Activated CD8-positive, alpha-beta memory T cell treated with anti-CD3 and anti-CD28 coated beads, Interleukin-2, amount 10 ng/mL, durations not matched to agents 7 days and 5 days (primary cell): ENCODE data around the gene NKX1-2. TPM values are rescaled to one million over a fixed set of nuclear protein-coding genes. Genes with fewer than 3 reads are reported as not detected.

ENCODE experiments used
- ATAC-seq: fragments of 150-1000 bp; cut with Tn5 transposase; one replicate; pipeline ENCODE4 v1.10.0; 2021; ENCODE audit warnings: moderate library complexity
- CTCF ChIA-PET: fragments of 350-600 bp; sonication (Branson Sonifier 250); formaldehyde crosslinking; loops from one replicate; lab custom pipeline; 2021; ENCODE audit warnings: antibody characterized with exemption; lab: Charles Lee
- DNase-seq: peaks from one replicate; pipeline ENCODE4 v3.0.0-alpha.2; 2020
- H3K27ac Mint-ChIP-seq: one replicate; pipeline ENCODE4 v1.8.0; 2021; ENCODE audit warnings: mild to moderate bottlenecking, mixed read lengths
- H3K27me3 Mint-ChIP-seq: one replicate; pipeline ENCODE4 v1.8.0; 2021; ENCODE audit warnings: mixed read lengths
- H3K36me3 Mint-ChIP-seq: one replicate; pipeline ENCODE4 v1.8.0; 2021; ENCODE audit warnings: mild to moderate bottlenecking, mixed read lengths
- H3K4me1 Mint-ChIP-seq: one replicate; pipeline ENCODE4 v1.8.0; 2021; ENCODE audit warnings: mixed read lengths
- H3K4me3 Mint-ChIP-seq: one replicate; pipeline ENCODE4 v1.8.0; 2021; ENCODE audit warnings: mild to moderate bottlenecking, moderate library complexity, mixed read lengths
- H3K9me3 Mint-ChIP-seq: one replicate; pipeline ENCODE4 v1.8.0; 2022; ENCODE audit warnings: low read depth, mixed read lengths
- total RNA-seq, 2 experiments: library from RNA; stranded (reverse); gene quantifications; one replicate each; pipeline ENCODE4 v1.2.3, GENCODE V29; 2021

The NKX1-2 gene
- total RNA-seq, 2 experiments from 2014 or later, result not detected

DNA sequence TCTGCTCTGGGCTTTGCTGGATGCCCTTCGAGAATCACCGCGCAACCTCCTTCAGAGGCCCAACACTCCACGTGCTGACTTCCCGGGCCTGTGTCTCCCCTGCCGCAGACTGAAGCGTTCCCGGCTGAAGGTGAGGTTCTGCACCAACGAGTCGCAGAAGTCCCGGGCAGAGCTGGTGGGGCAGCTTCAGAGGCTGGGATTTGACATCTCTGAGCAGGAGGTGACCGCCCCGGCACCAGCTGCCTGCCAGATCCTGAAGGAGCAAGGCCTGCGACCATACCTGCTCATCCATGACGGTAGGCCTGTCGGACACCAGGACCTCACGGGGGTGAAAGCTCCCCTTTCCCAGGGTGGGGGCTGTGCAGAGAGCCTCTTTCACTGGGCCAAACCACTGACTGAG lies 34.2 kb upstream of the NKX1-2 start:
- Mint-ChIP-seq H3K4me1 (no peaks in the 10 kb centered on the region), H3K36me3 (peaks cover 4% of the 10 kb centered on the region), H3K4me3 (no peak overlapping the region), H3K9me3 (peaks cover 2% of the 10 kb centered on the region), H3K27me3 (no peaks in the 10 kb centered on the region), H3K27ac (no peak overlapping the region)
- ATAC-seq, result no peak
- CTCF ChIA-PET, result no interaction called here
- DNase-seq, result no peak

DNA sequence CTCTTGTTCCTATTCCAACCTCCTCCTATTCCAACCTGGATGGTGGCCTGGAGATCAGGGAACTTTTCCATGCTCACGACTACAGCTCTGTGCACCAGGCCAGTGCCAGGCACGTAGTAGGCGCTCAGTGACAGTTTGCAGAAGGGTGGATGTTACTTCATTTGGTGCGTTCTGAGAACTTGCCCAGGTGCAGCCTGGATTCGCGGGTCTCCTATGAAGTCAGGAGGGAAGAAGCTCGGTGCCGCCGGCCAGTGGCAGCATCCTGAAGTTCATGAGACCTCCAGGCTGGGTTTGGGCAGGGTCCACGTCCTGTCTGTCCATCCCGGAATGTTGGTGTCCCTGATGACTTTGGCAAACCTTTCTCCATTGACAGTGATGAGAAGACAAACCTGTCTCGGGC lies 33.0 kb upstream of the NKX1-2 start:
- Mint-ChIP-seq H3K4me1 (no peaks in the 10 kb centered on the region), H3K27ac (no peak overlapping the region)

DNA sequence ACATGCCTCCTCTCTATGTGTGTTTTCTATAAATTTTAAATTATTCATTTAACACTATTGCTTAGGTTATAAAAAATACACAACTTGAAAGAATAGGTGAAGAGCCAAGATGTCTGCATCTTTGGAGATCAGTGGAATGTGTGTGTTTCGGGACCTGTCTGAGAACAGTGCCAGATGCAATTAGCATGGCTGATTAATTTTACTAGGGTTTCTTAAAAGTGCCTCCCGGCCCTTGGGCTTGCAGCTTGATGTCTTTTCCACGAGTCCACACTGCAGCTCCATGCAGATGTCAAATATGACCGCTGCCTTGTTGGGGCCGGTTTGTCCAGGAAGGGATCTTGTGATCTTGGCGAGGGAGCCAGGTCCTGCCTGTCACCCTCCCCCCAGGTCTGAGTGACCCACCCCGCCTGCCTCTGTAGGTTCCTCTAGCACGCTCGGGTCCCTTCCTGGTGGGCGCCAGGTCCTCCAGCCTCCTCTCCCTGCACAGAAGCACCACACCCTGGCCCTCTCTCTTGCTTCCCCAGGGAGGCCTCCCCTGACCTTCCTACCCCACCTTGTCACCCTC lies 32.5 kb upstream of the NKX1-2 start:
- Mint-ChIP-seq H3K4me1 (no peaks in the 10 kb centered on the region), H3K27ac (no peak overlapping the region), H3K9me3 (peaks cover 2% of the 10 kb centered on the region), H3K27me3 (no peaks in the 10 kb centered on the region), H3K4me3 (no peak overlapping the region), H3K36me3 (peaks cover 3% of the 10 kb centered on the region)
- no peak for ATAC-seq
- CTCF ChIA-PET, result no interaction called here
- no peak for DNase-seq

More for the DNA sequence above, 33.0 kb upstream of the NKX1-2 start:
- Mint-ChIP-seq H3K27me3 (no peaks in the 10 kb centered on the region), H3K4me3 (no peak overlapping the region), H3K36me3 (peaks cover 4% of the 10 kb centered on the region), H3K9me3 (peaks cover 2% of the 10 kb centered on the region)
- CTCF ChIA-PET, result no interaction called here
- no peak for DNase-seq
- ATAC-seq, result no peak

DNA sequence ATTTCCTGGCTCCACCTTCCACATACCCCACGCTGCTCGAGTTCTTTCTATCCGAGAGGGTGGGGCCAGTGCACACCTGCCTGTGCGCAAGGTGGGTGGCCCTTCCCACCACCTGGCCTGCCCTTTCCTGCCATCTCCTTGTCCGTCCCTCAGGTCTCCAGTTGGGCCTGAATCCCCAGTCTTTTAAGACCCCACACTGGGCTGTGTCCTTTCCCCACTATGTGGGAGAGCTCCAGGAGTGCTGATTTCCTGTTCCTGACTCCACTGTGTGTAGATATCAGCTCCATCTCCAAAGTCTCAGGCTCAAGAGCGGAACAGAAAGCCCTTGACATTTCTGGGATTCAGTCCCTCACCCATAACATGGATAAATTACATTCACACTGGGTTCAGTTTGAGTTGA lies 31.9 kb upstream of the NKX1-2 start:
- ATAC-seq (no peak), DNase-seq (no peak)
- H3K36me3 Mint-ChIP-seq, result no peaks in the 10 kb centered on the region
- CTCF ChIA-PET, result no interaction called here
- H3K9me3 Mint-ChIP-seq, result no peaks in the 10 kb centered on the region
- no peaks in the 10 kb centered on the region for H3K4me1 Mint-ChIP-seq
- H3K4me3 Mint-ChIP-seq, result no peak overlapping the region
- no peak overlapping the region for H3K27ac Mint-ChIP-seq
- H3K27me3 Mint-ChIP-seq, result no peaks in the 10 kb centered on the region

DNA sequence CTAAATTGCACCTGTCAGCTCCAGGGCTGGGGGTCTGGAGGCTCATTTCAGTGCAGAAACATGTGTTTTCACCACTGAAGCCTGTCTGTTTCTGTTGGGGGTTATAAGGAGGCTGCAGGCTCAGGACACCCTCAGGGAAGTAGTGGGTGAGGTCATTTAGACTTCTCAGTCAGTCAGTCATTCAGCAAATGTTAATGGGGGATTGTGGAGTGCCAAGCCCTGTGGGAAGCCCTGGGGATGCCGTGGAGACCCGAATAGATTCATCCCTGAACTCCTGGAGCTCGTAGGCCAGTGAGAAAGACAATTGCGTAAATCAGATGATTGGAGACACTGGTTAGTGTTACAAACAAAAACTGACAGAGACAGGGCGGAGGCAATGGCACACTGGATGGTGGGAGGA lies 31.0 kb upstream of the NKX1-2 start:
- Mint-ChIP-seq H3K4me3 (no peak overlapping the region), H3K4me1 (no peaks in the 10 kb centered on the region), H3K27ac (no peak overlapping the region), H3K27me3 (no peaks in the 10 kb centered on the region), H3K9me3 (no peaks in the 10 kb centered on the region), H3K36me3 (no peaks in the 10 kb centered on the region)
- no peak for DNase-seq
- CTCF ChIA-PET, result no interaction called here
- no peak for ATAC-seq

DNA sequence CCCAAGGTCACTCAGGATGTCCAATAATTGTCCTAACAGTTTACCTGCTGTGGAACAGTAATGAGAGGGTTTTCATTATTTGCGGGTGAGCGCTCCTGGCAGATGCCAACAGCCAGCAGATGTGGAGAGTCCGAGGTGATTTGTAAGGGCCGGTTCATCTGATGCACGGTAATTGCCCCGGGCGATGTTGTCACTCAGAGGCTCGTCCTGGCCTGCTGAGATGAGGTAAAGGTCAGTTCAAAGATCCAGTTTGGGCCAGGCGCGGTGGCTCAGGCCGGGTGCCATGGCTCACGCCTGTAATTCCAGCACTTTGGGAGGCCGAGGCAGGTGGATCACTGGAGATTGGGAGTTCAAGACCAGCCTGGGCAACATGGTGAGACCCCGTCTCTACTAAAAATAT lies 28.7 kb upstream of the NKX1-2 start:
- Mint-ChIP-seq H3K9me3 (no peaks in the 10 kb centered on the region), H3K27me3 (no peaks in the 10 kb centered on the region), H3K4me3 (no peak overlapping the region), H3K4me1 (peaks cover 1% of the 10 kb centered on the region), H3K27ac (no peak overlapping the region), H3K36me3 (no peaks in the 10 kb centered on the region)
- DNase-seq, result no peak
- ATAC-seq, result no peak
- CTCF ChIA-PET, result no interaction called here

DNA sequence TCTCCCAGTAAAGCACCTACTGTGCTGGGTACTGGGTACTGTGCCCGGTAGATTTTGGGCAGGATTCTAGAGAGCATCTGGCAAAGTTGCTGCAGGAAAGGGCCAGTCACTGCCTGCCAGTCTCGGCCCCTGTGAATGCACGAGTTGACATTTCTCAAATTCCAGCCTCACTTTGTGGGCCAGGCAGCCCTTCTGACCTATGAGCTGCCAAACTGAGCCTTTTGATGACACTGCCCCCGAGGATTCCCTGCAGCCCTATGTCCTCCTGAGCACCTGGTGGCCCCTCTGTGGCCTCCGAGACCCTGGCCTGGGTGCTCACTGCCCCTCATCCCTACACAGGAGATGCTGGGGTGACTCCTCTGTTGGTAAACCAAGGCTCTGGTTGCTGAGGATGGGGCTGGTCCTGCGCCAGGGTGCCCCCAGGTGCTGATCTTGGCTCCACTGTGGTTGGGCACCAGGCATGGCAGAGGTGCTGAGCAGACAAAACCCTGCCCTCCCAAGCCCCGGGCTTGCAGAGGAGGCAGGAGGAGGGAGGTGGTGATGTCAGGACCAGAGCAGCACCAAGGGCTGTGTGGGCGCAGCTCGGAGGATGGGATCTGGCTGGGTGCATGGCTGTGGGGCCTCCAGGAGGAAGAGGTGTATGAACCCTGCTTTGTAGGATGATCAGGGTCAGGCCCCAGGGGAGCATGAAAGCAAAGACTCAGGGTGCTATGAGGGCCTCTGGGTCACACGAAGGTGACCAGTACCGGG lies 28.0 kb upstream of the NKX1-2 start:
- Mint-ChIP-seq H3K4me3 (no peak overlapping the region), H3K9me3 (no peaks in the 10 kb centered on the region), H3K27ac (no peak overlapping the region), H3K36me3 (no peaks in the 10 kb centered on the region), H3K27me3 (no peaks in the 10 kb centered on the region), H3K4me1 (peaks cover 1% of the 10 kb centered on the region)
- CTCF ChIA-PET, result no interaction called here
- ATAC-seq (no peak), DNase-seq (no peak)

DNA sequence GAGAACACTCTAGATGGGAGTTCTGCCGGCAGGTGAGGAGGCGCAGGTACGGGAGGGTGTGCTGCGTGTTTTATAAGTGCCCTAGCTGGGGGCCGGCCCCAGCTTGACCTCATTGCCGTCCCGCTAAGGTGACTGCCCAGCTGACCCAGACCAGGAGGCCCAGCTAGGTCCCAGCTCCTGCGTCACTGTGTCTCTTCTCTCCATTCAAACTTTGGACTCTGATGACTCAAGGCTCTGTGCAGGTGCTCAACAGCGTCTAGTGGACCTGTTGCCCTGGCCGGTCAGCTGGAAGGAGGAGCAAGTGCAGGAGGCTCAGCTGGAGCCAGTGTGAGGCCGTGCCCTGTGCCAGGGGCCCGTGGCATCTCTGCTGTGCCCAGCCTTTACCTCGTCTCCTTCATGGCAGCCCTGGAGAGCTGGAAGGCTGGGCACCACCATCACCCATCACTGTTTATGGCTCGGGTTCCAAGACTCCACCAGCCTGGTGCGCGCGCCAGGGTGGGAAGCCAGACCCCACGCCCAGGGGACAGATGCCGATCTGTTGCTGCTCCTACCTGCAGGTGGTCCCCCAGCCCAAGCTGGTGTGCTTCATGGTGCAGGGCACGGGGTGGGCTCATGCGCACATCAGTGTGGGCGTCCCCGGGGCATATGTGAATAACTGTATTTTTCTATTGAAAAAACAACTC lies 26.3 kb upstream of the NKX1-2 start:
- no peak for ATAC-seq
- DNase-seq, result no peak
- no peaks in the 10 kb centered on the region for H3K36me3 Mint-ChIP-seq
- H3K4me3 Mint-ChIP-seq, result no peak overlapping the region
- no peaks in the 10 kb centered on the region for H3K9me3 Mint-ChIP-seq
- no peak overlapping the region for H3K27ac Mint-ChIP-seq
- peaks cover 1% of the 10 kb centered on the region for H3K4me1 Mint-ChIP-seq
- CTCF ChIA-PET, result no interaction called here
- H3K27me3 Mint-ChIP-seq, result no peaks in the 10 kb centered on the region

DNA sequence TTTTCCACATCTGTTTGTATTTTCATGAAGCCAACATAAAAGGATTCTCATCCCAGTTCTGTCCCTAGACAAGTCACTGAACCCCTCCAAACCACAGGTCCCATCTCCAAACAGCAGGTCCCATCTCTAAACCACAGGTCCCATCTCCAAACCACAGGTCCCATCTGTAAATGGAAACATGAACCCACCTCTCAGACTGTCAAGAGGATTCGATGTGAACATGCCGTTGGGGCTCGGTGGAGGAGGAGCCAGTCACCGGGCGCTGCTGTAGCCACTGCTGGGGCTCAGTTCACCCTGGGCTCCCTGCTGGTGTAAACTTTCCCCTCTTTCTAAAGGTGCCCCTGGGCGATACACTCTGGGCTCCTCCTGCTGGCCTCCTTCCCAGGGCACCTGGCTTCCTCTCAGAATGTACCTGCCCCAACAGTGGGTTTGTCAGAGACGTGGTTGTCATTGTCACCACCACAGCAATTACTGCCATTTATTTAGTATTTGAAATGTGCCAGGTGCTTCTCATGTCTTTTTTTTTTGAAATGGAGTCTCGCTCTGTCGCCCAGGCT lies 24.8 kb upstream of the NKX1-2 start:
- DNase-seq, result no peak
- CTCF ChIA-PET, result interaction anchor here (0.6 to 1.1 kb wide), 2 partner anchors 21 to 65 kb away, joined by 3 read pairs; no protein-coding TSS in a partner anchor
- H3K4me1 Mint-ChIP-seq, result peaks cover 1% of the 10 kb centered on the region
- no peak for ATAC-seq
- H3K36me3 Mint-ChIP-seq, result no peaks in the 10 kb centered on the region
- no peak overlapping the region for H3K4me3 Mint-ChIP-seq
- no peaks in the 10 kb centered on the region for H3K9me3 Mint-ChIP-seq
- H3K27ac Mint-ChIP-seq, result no peak overlapping the region
- no peaks in the 10 kb centered on the region for H3K27me3 Mint-ChIP-seq

DNA sequence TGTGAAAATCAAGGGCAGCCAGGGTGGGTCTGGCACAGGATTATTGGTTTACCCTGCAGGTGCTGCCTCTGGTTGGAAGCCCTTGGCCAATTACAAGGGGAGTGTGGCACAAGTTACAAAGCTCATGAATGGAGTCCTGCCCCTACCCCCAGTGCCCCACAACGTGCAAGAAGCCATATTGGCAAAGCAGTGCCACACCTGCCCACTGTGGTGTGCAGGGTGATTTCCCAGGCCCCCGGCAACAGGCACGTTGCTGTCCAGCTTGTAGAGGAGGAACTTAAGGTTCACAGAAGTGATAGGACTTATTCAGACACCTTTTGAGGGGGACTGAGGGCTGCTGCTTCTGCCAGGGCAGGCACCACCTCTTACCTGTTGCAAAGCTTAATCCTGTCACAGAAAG lies 23.2 kb upstream of the NKX1-2 start:
- H3K4me1 Mint-ChIP-seq, result peaks cover 1% of the 10 kb centered on the region
- CTCF ChIA-PET, result interaction anchor here (0.8 to 1.6 kb wide), 4 partner anchors 11 to 69 kb away, joined by 3 to 6 read pairs (median 4); partner anchors contain the start of gene LHPP
- ATAC-seq (no peak), DNase-seq (no peak)
- no peaks in the 10 kb centered on the region for H3K36me3 Mint-ChIP-seq
- no peak overlapping the region for H3K4me3 Mint-ChIP-seq
- H3K27me3 Mint-ChIP-seq, result no peaks in the 10 kb centered on the region
- H3K27ac Mint-ChIP-seq, result no peak overlapping the region
- no peaks in the 10 kb centered on the region for H3K9me3 Mint-ChIP-seq

DNA sequence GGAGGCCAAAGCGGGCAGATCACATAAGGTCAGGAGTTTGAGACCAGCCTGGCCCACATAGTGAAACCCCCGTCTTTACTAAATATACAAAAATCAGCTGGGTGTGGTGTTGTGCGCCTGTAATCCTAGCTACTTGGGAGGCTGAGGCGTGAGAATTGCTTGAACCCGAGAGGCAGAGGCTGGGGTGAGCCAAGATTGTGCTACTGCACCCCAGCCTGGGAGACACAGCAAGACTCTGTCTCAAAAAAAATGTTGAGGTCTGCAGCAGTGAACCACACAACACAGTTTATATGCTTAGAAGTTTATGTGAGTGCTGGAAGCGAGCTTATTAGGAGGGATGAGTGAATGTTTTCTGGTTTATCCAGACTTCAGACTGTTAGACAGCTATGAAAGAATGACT lies 22.2 kb upstream of the NKX1-2 start:
- Mint-ChIP-seq H3K27ac (no peak overlapping the region), H3K27me3 (no peaks in the 10 kb centered on the region), H3K4me1 (peaks cover 1% of the 10 kb centered on the region), H3K36me3 (no peaks in the 10 kb centered on the region), H3K9me3 (no peaks in the 10 kb centered on the region), H3K4me3 (no peak overlapping the region)
- CTCF ChIA-PET, result no interaction called here
- ATAC-seq (no peak), DNase-seq (no peak)

DNA sequence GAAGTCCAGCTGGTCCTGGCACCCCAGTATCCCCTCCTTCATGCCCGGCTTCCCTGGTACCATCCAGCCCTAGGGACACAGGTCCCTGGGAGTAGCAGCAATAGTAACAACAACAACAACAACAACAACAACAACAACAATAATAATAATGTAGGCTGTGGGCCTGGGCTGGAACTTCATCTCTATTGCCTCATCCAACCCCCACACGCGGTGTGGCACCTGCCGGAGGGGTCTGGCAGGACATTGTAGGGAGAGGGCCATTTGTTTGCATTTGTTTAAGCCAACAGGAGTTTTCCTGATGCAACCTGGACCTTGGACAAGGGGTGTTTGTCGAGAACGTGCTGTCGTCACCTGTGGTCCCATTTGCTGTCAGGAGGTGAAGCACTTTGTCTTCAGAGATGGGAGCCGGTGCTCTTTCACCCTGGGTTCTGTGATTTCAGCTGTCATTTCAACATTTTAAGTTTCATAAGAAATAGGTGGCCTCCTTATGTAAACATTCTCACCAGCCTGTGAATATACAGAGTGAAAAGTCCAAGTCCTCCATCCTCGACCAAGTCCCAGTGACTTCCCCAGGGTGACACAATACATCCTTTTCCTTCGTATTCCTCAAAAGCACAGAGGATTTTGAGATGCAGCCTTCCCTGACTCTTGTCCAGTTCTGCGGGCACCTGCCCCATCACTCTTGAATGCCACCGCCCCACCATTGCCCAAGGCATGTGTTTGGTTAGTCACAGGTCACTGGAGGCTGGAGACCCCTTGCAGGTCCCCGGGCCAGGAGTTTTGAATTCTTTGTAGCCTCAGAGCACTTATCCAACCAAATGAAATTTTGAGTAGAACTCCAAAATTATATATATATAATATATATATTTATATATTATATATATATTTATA lies 21.0 kb upstream of the NKX1-2 start:
- ATAC-seq, result peak; percentile 34
- CTCF ChIA-PET, result no interaction called here
- H3K27me3 Mint-ChIP-seq, result no peaks in the 10 kb centered on the region

DNA sequence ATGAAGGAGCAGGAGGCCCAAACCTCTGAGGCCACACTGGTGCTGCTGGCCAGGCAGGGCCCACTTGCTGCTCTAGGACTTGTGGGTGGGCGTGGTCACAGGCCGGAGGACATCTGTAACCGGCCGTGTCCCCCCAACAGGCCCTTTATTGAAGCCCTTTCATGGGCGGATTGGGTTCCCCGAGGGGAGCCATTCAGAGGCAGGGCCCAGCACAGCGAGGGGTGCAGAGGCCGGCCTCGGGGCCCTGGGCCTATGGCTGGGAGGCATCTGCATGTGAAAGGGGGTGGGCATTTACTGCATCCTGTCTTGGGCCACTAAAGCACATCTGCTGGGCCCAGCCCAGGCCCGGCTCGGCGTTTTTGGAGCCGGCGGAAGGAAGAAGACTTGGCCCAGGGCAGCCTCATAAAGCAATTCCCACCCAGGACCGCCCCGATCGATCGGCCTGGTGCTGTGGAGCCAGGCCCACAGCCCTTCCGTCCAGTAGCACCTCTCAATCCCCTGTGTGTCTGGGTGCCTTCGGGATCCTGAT lies 20.2 kb upstream of the NKX1-2 start:
- Mint-ChIP-seq H3K36me3 (no peaks in the 10 kb centered on the region), H3K27me3 (no peaks in the 10 kb centered on the region), H3K4me3 (no peak overlapping the region), H3K9me3 (no peaks in the 10 kb centered on the region), H3K4me1 (peaks cover 9% of the 10 kb centered on the region), H3K27ac (no peak overlapping the region)
- CTCF ChIA-PET, result no interaction called here
- peak; percentile 24 for ATAC-seq
- no peak for DNase-seq

More for the DNA sequence above, 21.0 kb upstream of the NKX1-2 start:
- no peak for DNase-seq
- no peak overlapping the region for H3K4me3 Mint-ChIP-seq
- peaks cover 2% of the 10 kb centered on the region for H3K4me1 Mint-ChIP-seq
- H3K36me3 Mint-ChIP-seq, result no peaks in the 10 kb centered on the region
- H3K9me3 Mint-ChIP-seq, result no peaks in the 10 kb centered on the region
- H3K27ac Mint-ChIP-seq, result no peak overlapping the region
